HG02938 (cell line): ENCODE results near the gene RPTN.

ENCODE experiments used
- ATAC-seq: cut with Tn5 transposase; IDR thresholded peaks from one replicate; pipeline ENCODE4 v1.9.1; 2021; ENCODE audit warnings: mild to moderate bottlenecking, moderate library complexity; ENCODE audit not compliant: unreplicated experiment

RPTN gene

GRCh38 chr1:152159144-152159543 lies at the start of gene RPTN:
Gene RPTN (minus strand): TSS chr1:152159228. CDS start chr1:152157889, 1,339 bp downstream.
- no peak for ATAC-seq

GRCh38 chr1:152198982-152199381 lies 40.0 kb upstream of the RPTN start:
- ATAC-seq: no peak

- ATAC-seq: no peak
Observed at GRCh38 chr1:152197361-152197941, 38.4 kb upstream of the RPTN start.

- ATAC-seq: no peak
Observed at GRCh38 chr1:152191711-152192110, 32.7 kb upstream of the RPTN start.

- ATAC-seq: no peak
Observed at GRCh38 chr1:152191260-152191659, 32.2 kb upstream of the RPTN start.

- ATAC-seq: no peak
Observed at GRCh38 chr1:152190589-152190988, 31.6 kb upstream of the RPTN start.

GRCh38 chr1:152189657-152190442 lies 30.8 kb upstream of the RPTN start:
- no peak for ATAC-seq

GRCh38 chr1:152188673-152189591 lies 29.9 kb upstream of the RPTN start:
- peak; percentile 55 for ATAC-seq

- no peak for ATAC-seq
Observed at GRCh38 chr1:152186556-152187285, 27.7 kb upstream of the RPTN start.

GRCh38 chr1:152185544-152186391 lies 26.7 kb upstream of the RPTN start:
- no peak for ATAC-seq

GRCh38 chr1:152182944-152183361 lies 23.9 kb upstream of the RPTN start:
- no peak for ATAC-seq

GRCh38 chr1:152182431-152182830 lies 23.4 kb upstream of the RPTN start:
- ATAC-seq: no peak

- ATAC-seq: no peak
Observed at GRCh38 chr1:152179566-152179965, 20.5 kb upstream of the RPTN start.

- ATAC-seq: no peak
Observed at GRCh38 chr1:152170287-152170905, 11.4 kb upstream of the RPTN start.

- no peak for ATAC-seq
Observed at GRCh38 chr1:152169366-152170025, 10.5 kb upstream of the RPTN start.

- no peak for ATAC-seq
Observed at GRCh38 chr1:152168535-152168868, 9.5 kb upstream of the RPTN start.

GRCh38 chr1:152167835-152168534 lies 9.0 kb upstream of the RPTN start:
- ATAC-seq: no peak

GRCh38 chr1:152166966-152167365 lies 7.9 kb upstream of the RPTN start:
- ATAC-seq: no peak
